Measurements from ENCODE around the gene PIH1D1. TPM values are rescaled to one million over a fixed set of nuclear protein-coding genes. Genes with fewer than 3 reads are reported as not detected.

The PIH1D1 gene
- total and polyA plus RNA-seq, 8 donors: 58.9 to 193 (median 87.5) TPM

- Histone ChIP-seq H3K27ac (no peak overlapping the region), H3K36me3 (no peaks in the 10 kb centered on the region), H3K27me3 (peaks cover 27 to 100% (median 88%) of the 10 kb centered on the region in 3 donors), H3K4me3 (no peak overlapping the region), H3K4me1 (peaks cover 19 to 32% (median 26%) of the 10 kb centered on the region in 4 donors), H3K9me3 (no peaks in the 10 kb centered on the region)
- DNase-seq: no peak
- TF ChIP-seq POLR2A (IDR thresholded peaks at IDR 0.05) (no peak), POLR2AphosphoS5 (IDR thresholded peaks at IDR 0.05) (no peak), CTCF (IDR thresholded peaks at IDR 0.05) (no peak), EP300 (IDR thresholded peaks at IDR 0.05) (no peak)
- WGBS, 5 donors: 17 to 36% (median 26%) methylated on average over 3 of the region's 3 CpGs
- intact Hi-C loops (cut with DNase I; ENCODE audit: low total_unique reads): no loop called here
Measured at GRCh38 chr19:49421878-49422202, 29.8 kb downstream of the PIH1D1 start.

GRCh38 chr19:49421039-49421877 lies 30.4 kb downstream of the PIH1D1 start:
- peak; percentile 55 to 86 for DNase-seq
- WGBS, 5 donors: 9 to 22% (median 9%) methylated on average over 24 to 48 of the region's 48 CpGs
- intact Hi-C loops (cut with DNase I; ENCODE audit: low total_unique reads): no loop called here
- no peaks in the 10 kb centered on the region for H3K9me3 ChIP-seq
- peaks cover 23 to 100% (median 84%) of the 10 kb centered on the region in 3 donors for H3K27me3 ChIP-seq
- H3K4me3 ChIP-seq: peak overlapping the region in 3 of 4 donors; percentile 14 to 25 (median 20)
- no peaks in the 10 kb centered on the region for H3K36me3 ChIP-seq
- no peak overlapping the region for H3K27ac ChIP-seq
- H3K4me1 ChIP-seq: peaks cover 19 to 32% (median 26%) of the 10 kb centered on the region in 4 donors
- no peak for TF ChIP-seq EP300 (IDR thresholded peaks at IDR 0.05)
- no peak for TF ChIP-seq POLR2A (IDR thresholded peaks at IDR 0.05)
- no peak for TF ChIP-seq CTCF (IDR thresholded peaks at IDR 0.05)
- TF ChIP-seq POLR2AphosphoS5 (IDR thresholded peaks at IDR 0.05): no peak

- peaks cover 18 to 98% (median 74%) of the 10 kb centered on the region in 3 donors for H3K27me3 ChIP-seq
- DNase-seq: no peak
Measured at GRCh38 chr19:49420227-49420626, 31.4 kb downstream of the PIH1D1 start.

GRCh38 chr19:49419173-49419572 lies 32.4 kb downstream of the PIH1D1 start:
- peaks cover 19 to 32% (median 26%) of the 10 kb centered on the region in 4 donors for H3K4me1 ChIP-seq
- H3K9me3 ChIP-seq: no peaks in the 10 kb centered on the region
- no peak overlapping the region for H3K27ac ChIP-seq
- intact Hi-C loops (cut with DNase I; ENCODE audit: low total_unique reads): no loop called here
- DNase-seq: no peak
- peaks cover 18 to 98% (median 64%) of the 10 kb centered on the region in 3 donors for H3K27me3 ChIP-seq
- H3K36me3 ChIP-seq: no peaks in the 10 kb centered on the region
- WGBS, 5 donors: 61 to 83% (median 76%) methylated on average over 2 of the region's 2 CpGs
- TF ChIP-seq EP300 (IDR thresholded peaks at IDR 0.05): no peak
- H3K4me3 ChIP-seq: no peak overlapping the region

More at GRCh38 chr19:49420227-49420626, 31.4 kb downstream of the PIH1D1 start:
- intact Hi-C loops (cut with DNase I; ENCODE audit: low total_unique reads): no loop called here
- H3K27ac ChIP-seq: no peak overlapping the region
- no peaks in the 10 kb centered on the region for H3K9me3 ChIP-seq
- H3K4me1 ChIP-seq: peaks cover 19 to 32% (median 26%) of the 10 kb centered on the region in 4 donors
- TF ChIP-seq POLR2AphosphoS5 (IDR thresholded peaks at IDR 0.05): no peak
- no peak for TF ChIP-seq EP300 (IDR thresholded peaks at IDR 0.05)
- no peak for TF ChIP-seq POLR2A (IDR thresholded peaks at IDR 0.05)
- no peak for TF ChIP-seq CTCF (IDR thresholded peaks at IDR 0.05)
- 58 to 80% (median 72%) methylated on average over 2 of the region's 2 CpGs for WGBS, 5 donors
- no peaks in the 10 kb centered on the region for H3K36me3 ChIP-seq
- H3K4me3 ChIP-seq: no peak overlapping the region

- no peaks in the 10 kb centered on the region for H3K9me3 ChIP-seq
- no peak overlapping the region for H3K4me3 ChIP-seq
- intact Hi-C loops (cut with DNase I; ENCODE audit: low total_unique reads): no loop called here
- peaks cover 18 to 97% (median 58%) of the 10 kb centered on the region in 3 donors for H3K27me3 ChIP-seq
- WGBS, 5 donors: 78 to 92% (median 79%) methylated on average over 5 of the region's 5 CpGs
- H3K4me1 ChIP-seq: peaks cover 19 to 27% (median 23%) of the 10 kb centered on the region in 4 donors
- no peak for TF ChIP-seq POLR2A (IDR thresholded peaks at IDR 0.05)
- no peak for TF ChIP-seq POLR2AphosphoS5 (IDR thresholded peaks at IDR 0.05)
- DNase-seq: no peak
- H3K27ac ChIP-seq: no peak overlapping the region
- no peaks in the 10 kb centered on the region for H3K36me3 ChIP-seq
Measured at GRCh38 chr19:49418511-49418910, 33.1 kb downstream of the PIH1D1 start.
